GM12891 (cell line): ENCODE results near the gene ANO7.

ENCODE experiments used
- POLR2A ChIP-seq: IDR thresholded peaks from 2 replicates; pipeline ENCODE4 v1.6.1; 2011; ENCODE audit warnings: low read depth, low read length, control low read depth
- POLR2AphosphoS5 ChIP-seq: IDR thresholded peaks from 2 replicates; pipeline ENCODE4 v1.6.1; 2011; ENCODE audit warnings: low read depth, low read length, control low read depth
- TAF1 ChIP-seq: IDR thresholded peaks from 2 replicates; pipeline ENCODE4 v1.6.1; 2011; ENCODE audit warnings: low read depth, low read length, control low read depth

- no peak for TF ChIP-seq TAF1
- TF ChIP-seq POLR2A: no peak
- no peak for TF ChIP-seq POLR2AphosphoS5
These were observed 8.6 kb upstream of the ANO7 start for GRCh38 chr2:241179899-241180298.
